Measurements from ENCODE around the gene GRIA4. TPM values are rescaled to one million over a fixed set of nuclear protein-coding genes. Genes with fewer than 3 reads are reported as not detected.

GRIA4 gene
- total RNA-seq, 1 experiment from 2014 or later: not detected

Small RNA genes within 50 kb of the gene (small RNA-seq; reads per million reads assigned to genes)
- 0 reads per million in 2 experiments for gene RNU4-55P
- gene RNU6-277P: 0 reads per million in 2 experiments
